Left lung (tissue), 10 donors: Measurements from ENCODE around the gene GPR141. TPM values are rescaled to one million over a fixed set of nuclear protein-coding genes. Genes with fewer than 3 reads are reported as not detected.

Source experiments
- ATAC-seq: fragments of 200-7000 bp; cut with Tn5 transposase; one replicate; pipeline ENCODE4 v1.9.1; 2020; ENCODE audit warnings: moderate library complexity
- DNase-seq, 4 donors: peaks; one replicate each; pipeline ENCODE4 v3.0.0-alpha.2; 2013 to 2020
- H3K27ac ChIP-seq, 2 donors: fragments of 200-600 bp; sonication (generic) in 1 of 2; one replicate each; pipeline versions ENCODE4 v1.5.0 to v1.8.0; 2020 to 2021
- H3K27me3 ChIP-seq, 2 donors: fragments of 200-600 bp; sonication (generic) in 1 of 2; one replicate each; pipeline versions ENCODE4 v1.5.0 to v1.8.0; 2020 to 2021
- H3K36me3 ChIP-seq, 2 donors: fragments of 200-600 bp; sonication (generic) in 1 of 2; one replicate each; pipeline versions ENCODE4 v1.5.0 to v1.8.0; 2020 to 2021
- H3K4me1 ChIP-seq, 2 donors: fragments of 200-600 bp; one replicate each; pipeline ENCODE4 v1.8.0; 2021
- H3K4me3 ChIP-seq, 2 donors: fragments of 200-600 bp; sonication (generic) in 1 of 2; one replicate each; pipeline versions ENCODE4 v1.5.0 to v1.8.0; 2020 to 2021; ENCODE audit warnings: mild to moderate bottlenecking in 1 of 2
- H3K9me3 ChIP-seq, 2 donors: fragments of 200-600 bp; sonication (generic) in 1 of 2; one replicate each; pipeline versions ENCODE4 v1.5.0 to v1.8.0; 2020 to 2021
- intact Hi-C, 2 donors: fragments of 100-400 bp; cut with DNase I; formaldehyde crosslinking; loops; one replicate each; pipeline versions ENCODE4 v1.11.2 to v1.14.2; 2022
- polyA plus RNA-seq, 6 donors: library from polyadenylated mRNA; unstranded; fragments of 120-200 nt; gene quantifications; one replicate each; pipeline ENCODE4 v1.2.1, GENCODE V29; 2013; ENCODE audit not compliant: insufficient read length in 6 of 6
- total RNA-seq, 2 donors: library from RNA; stranded (reverse); fragmentation: NEBNext Ultra II Directional; extraction: Animal tissue kit (Norgen Biotek cat#: 25700); gene quantifications; one replicate each; pipeline ENCODE4 v1.2.1, GENCODE V29; 2021
- TF ChIP-seq, protein P1 (sequence below), 2 donors: fragments of 200-600 bp; sonication (generic) in 1 of 2; IDR thresholded peaks; one replicate each; pipeline versions ENCODE4 v1.5.0 to v1.8.0; 2021; ENCODE audit warnings: antibody characterized with exemption in 2 of 2
- donor health status: DM: no; HTN: yes; CAD: no.
- donor health status: DM: no; HTN: no; CAD: no.

The GPR141 gene
- total and polyA plus RNA-seq, 8 donors: 0.74 to 8.6 (median 1.3) TPM

DNA sequence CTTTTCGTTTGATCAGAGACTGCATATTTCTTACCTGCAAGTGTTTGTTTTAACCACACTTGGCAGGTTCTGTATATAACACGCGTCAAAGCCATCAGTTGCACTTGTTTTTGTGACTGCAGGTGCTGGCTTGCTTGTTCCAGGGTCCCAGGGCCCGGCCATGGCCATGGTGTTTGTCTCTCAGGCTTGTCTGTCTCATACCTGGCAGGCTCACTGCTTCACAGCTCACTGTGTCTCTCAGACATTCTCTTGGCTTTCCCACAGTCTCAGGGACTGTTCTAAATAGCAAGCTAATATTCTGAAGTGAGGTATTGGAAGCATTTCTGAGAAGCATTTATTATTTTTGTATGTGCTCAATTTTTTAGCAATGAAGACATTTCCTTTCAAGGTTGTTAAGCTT is 46.9 kb downstream of the GPR141 start:
- peak overlapping the region in 1 of 2 donors; percentile 34 for H3K27ac ChIP-seq

DNA sequence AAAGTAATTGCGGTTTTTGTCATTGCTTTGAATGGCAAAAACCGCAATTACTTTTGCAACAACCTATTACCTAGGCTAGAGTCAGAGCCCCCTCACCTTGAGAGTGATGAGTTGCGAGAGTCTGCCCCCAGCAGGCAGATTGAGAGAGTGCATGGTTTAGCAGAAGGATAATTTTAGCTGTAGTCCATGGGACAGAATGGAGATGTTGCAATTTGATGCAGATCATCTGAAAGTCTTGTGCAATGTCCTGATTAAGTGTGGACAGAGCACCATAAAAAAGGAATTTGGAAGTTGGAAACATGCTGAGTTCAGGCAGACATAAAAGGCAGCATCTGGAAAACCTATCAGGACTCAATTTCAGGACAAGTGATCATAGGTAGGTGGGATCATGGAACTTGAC is 48.7 kb downstream of the GPR141 start:
- H3K36me3 ChIP-seq: no peaks in the 10 kb centered on the region
- intact Hi-C loops: no loop called here
- H3K9me3 ChIP-seq: no peaks in the 10 kb centered on the region
- H3K27ac ChIP-seq: peak overlapping the region in 1 of 2 donors; percentile 53
- ATAC-seq (peak; percentile 91), DNase-seq (peak in 3 of 4 donors; percentile 44 to 90 (median 89))
- no peaks in the 10 kb centered on the region for H3K27me3 ChIP-seq
- TF ChIP-seq, protein P1, sequence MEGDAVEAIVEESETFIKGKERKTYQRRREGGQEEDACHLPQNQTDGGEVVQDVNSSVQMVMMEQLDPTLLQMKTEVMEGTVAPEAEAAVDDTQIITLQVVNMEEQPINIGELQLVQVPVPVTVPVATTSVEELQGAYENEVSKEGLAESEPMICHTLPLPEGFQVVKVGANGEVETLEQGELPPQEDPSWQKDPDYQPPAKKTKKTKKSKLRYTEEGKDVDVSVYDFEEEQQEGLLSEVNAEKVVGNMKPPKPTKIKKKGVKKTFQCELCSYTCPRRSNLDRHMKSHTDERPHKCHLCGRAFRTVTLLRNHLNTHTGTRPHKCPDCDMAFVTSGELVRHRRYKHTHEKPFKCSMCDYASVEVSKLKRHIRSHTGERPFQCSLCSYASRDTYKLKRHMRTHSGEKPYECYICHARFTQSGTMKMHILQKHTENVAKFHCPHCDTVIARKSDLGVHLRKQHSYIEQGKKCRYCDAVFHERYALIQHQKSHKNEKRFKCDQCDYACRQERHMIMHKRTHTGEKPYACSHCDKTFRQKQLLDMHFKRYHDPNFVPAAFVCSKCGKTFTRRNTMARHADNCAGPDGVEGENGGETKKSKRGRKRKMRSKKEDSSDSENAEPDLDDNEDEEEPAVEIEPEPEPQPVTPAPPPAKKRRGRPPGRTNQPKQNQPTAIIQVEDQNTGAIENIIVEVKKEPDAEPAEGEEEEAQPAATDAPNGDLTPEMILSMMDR (IDR thresholded peaks at IDR 0.05): peak; percentile 45 to 63
- peak overlapping the region in 1 of 2 donors; percentile 9 for H3K4me3 ChIP-seq
- H3K4me1 ChIP-seq: peaks cover 3 to 34% of the 10 kb centered on the region in 2 donors

More for the DNA sequence above, 46.9 kb downstream of the GPR141 start:
- no peak for DNase-seq
- peaks cover 3 to 34% of the 10 kb centered on the region in 2 donors for H3K4me1 ChIP-seq
- H3K27me3 ChIP-seq: no peaks in the 10 kb centered on the region
- TF ChIP-seq, protein P1 (IDR thresholded peaks at IDR 0.05): no peak
- ATAC-seq: no peak
- intact Hi-C loops: no loop called here
- H3K4me3 ChIP-seq: no peak overlapping the region
- no peaks in the 10 kb centered on the region for H3K36me3 ChIP-seq
- H3K9me3 ChIP-seq: no peaks in the 10 kb centered on the region

- Histone ChIP-seq H3K36me3 (no peaks in the 10 kb centered on the region), H3K27ac (peak overlapping the region in 1 of 2 donors; percentile 53), H3K9me3 (no peaks in the 10 kb centered on the region), H3K27me3 (no peaks in the 10 kb centered on the region), H3K4me1 (peaks cover 3 to 34% of the 10 kb centered on the region in 2 donors), H3K4me3 (no peak overlapping the region)
- intact Hi-C loops: no loop called here
- TF ChIP-seq, protein P1 (IDR thresholded peaks at IDR 0.05): no peak
- ATAC-seq (no peak), DNase-seq (no peak)
Observed at GRCh38 chr7:37732888-37733287, 49.3 kb downstream of the GPR141 start.

DNA sequence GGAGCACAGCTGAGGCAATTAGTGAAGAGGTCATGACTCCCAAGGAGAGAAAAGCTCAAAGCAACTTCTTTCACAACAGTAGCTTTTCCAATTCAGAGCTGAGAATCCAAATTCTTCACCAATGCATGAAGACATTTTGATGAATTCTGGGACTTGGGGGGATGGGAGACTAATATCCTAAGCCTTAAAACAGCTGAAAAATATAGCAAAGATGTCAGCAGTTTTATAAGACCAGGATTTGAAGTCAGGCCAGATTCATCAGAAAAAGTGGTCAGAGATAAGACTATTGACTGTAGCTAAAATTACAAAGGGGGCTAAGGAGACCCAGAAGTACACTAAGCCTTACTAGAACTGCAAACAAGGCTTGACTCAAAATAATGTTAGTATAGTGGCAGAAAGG is 51.6 kb downstream of the GPR141 start:
- TF ChIP-seq, protein P1 (IDR thresholded peaks at IDR 0.05): no peak
- H3K4me3 ChIP-seq: no peak overlapping the region
- H3K4me1 ChIP-seq: peaks cover 2 to 22% of the 10 kb centered on the region in 2 donors
- H3K27ac ChIP-seq: no peak overlapping the region
- H3K9me3 ChIP-seq: no peaks in the 10 kb centered on the region
- intact Hi-C loops: no loop called here
- DNase-seq (no peak), ATAC-seq (no peak)
- no peaks in the 10 kb centered on the region for H3K36me3 ChIP-seq
- H3K27me3 ChIP-seq: no peaks in the 10 kb centered on the region

GRCh38 chr7:37738321-37738720 is 54.8 kb downstream of the GPR141 start:
- H3K27ac ChIP-seq: no peak overlapping the region
- TF ChIP-seq, protein P1 (IDR thresholded peaks at IDR 0.05): no peak
- DNase-seq (peak in 2 of 4 donors; percentile 51 to 54), ATAC-seq (peak; percentile 21)
- peaks cover 0 to 1% of the 10 kb centered on the region in 2 donors for H3K4me1 ChIP-seq
- no peaks in the 10 kb centered on the region for H3K36me3 ChIP-seq
- no peak overlapping the region for H3K4me3 ChIP-seq
- intact Hi-C loops: no loop called here
- H3K9me3 ChIP-seq: no peaks in the 10 kb centered on the region
- no peaks in the 10 kb centered on the region for H3K27me3 ChIP-seq
